ENCODE measurements around the gene IFRD1.
A peak's percentile ranks its signal among the peaks of the same experiment; 100 is the strongest.
"Not testable (repeated sequence)": the region's sequence is repeated elsewhere in the genome, so short reads cannot be mapped to it uniquely, and the experiment has no call there.

IFRD1 gene

GRCh38 chr7:112439476-112439875 is 10.8 kb upstream of the IFRD1 start:
- no peak for DNase-seq (ENCODE audit: low read depth in 1 of 2, low spot score in 1 of 2)

GRCh38 chr7:112442210-112442609 is 8.1 kb upstream of the IFRD1 start:
- DNase-seq (ENCODE audit: low read depth in 1 of 2, low spot score in 1 of 2): no peak

GRCh38 chr7:112444505-112444904 is 5.8 kb upstream of the IFRD1 start:
- DNase-seq (ENCODE audit: low read depth in 1 of 2, low spot score in 1 of 2): no peak

DNA sequence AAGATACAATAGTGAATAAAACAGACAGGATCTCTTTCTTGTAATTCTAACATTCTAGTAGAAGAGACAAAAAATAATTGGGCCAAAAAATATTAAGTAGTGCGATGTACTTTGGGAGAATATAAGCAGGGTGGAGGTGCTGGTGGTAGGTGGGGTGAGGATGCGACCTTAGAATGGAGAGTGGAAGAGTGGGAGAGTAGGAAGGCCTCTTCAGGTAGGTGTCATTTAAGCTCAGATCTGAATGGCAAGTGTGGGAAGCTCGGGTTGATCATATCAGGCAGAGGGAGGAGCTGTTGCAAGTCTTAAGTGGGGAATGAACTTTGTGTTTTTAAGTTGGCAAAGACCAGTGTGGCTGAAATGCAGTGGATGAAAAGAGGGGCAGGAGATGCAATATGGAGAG is 3.8 kb upstream of the IFRD1 start:
- no peak for DNase-seq (ENCODE audit: low read depth in 1 of 2, low spot score in 1 of 2)

DNA sequence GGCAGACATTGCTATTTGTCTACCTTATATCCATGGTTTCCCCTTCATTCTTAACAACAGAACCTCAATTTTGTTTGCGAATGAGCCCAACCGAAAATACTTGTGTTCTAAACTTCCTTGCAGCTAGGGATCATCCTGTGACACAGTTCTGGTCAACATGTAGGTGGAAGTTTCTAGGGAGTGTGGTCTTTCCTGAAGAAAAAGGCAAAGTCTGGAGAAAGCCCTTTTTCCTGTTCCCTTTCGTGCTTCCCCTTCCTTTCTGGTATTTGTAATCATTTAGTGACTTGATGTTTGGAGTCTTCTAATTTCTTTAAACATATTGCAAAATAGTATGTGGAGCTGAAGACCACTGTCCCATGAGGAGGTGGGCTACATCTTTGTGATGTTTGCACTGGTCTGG is 2.9 kb upstream of the IFRD1 start:
- DNase-seq (ENCODE audit: low read depth in 1 of 2, low spot score in 1 of 2): no peak

DNA sequence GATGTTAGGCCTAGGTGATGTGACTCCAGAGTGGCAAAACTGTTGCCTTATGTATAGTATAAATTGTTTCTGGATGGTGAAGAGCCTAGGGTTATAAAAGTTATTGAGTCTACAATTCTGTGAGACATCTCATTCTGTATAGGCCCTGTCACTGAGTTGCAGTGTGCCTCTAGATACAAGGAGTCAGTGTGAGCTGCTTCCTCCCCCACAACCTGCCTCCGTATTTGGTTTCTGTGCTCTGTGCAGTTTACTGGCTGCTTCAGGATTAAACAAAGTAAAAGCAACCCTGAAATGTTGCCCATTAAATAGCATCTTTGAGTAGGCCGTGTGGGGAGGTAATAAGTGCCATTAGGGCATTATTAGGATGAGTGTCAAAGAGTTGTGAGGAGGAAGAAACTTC is 1.9 kb upstream of the IFRD1 start:
- no peak for DNase-seq (ENCODE audit: low read depth in 1 of 2, low spot score in 1 of 2)

DNA sequence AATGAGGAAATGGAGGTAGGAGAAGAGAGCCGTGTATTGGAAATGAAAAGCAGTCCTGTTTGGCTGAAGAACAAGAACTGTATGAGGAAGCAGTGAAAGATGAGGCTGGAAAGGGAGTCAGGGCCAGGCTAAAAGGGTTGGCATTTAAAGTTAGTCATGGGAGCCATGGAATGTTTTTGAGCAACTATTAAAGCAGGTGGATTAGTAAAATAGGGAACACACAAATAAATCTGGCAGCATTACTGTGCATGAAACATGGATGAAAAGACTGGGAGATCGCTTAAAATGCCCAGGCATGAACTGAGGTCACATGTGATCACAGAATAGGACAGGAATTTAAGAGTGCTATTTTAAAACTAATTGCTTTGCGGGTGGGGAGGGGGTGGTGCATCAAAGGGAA is 1.4 kb upstream of the IFRD1 start:
- no peak for DNase-seq (ENCODE audit: low read depth in 1 of 2, low spot score in 1 of 2)

- peak in 1 of 2 donors; percentile 58 for DNase-seq (ENCODE audit: low read depth in 1 of 2, low spot score in 1 of 2)
These were observed 907 bp upstream of the IFRD1 start for GRCh38 chr7:112449353-112449752.

DNA sequence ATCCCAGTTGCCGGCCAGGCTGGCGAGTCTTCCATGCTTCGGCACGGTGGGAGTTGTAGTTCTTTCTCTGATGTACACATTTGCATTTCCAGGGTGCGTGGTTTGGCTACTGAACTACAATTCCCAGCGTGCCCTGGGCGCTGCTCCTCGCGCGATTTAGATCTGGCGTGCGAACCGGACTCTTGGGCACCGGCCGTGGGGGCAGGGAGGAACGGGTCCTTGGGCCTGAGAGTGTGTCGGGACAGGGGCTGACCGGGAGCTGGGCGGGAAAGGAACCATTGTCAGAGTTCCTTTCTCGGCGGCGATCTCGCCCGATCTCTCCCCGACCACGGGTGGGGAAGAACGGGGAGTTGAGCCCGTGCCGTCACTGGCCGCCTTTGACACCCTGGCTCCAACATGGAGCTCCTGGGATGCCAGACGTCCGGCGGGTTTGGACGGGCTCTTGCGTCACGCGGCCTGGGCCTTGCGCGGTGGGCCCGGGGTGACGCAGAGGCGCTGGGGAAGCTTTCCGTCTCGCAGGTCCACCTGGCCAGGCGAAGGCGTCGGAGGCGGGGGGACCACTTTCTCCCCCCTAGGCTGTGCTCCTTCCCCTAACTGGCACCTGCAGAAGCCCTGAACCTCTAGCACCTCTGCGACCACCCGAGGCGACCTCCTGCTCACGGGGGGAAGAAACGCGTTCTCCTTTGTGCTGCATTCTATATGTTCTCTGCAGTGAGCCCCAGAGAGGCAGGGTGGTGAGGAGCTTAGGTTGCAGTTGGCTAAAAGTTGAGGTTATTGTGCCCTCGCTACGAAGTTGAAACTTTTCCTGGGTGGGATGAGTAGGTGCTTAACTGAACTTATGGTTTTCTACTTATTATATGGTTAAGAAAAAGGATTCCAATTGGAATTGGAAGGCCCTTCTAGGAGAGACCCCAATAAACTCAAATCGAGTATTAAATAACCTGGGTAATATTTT is 824 bp downstream of the IFRD1 start:
- DNase-seq (ENCODE audit: low read depth in 1 of 2, low spot score in 1 of 2): peak; percentile 58 to 85

DNA sequence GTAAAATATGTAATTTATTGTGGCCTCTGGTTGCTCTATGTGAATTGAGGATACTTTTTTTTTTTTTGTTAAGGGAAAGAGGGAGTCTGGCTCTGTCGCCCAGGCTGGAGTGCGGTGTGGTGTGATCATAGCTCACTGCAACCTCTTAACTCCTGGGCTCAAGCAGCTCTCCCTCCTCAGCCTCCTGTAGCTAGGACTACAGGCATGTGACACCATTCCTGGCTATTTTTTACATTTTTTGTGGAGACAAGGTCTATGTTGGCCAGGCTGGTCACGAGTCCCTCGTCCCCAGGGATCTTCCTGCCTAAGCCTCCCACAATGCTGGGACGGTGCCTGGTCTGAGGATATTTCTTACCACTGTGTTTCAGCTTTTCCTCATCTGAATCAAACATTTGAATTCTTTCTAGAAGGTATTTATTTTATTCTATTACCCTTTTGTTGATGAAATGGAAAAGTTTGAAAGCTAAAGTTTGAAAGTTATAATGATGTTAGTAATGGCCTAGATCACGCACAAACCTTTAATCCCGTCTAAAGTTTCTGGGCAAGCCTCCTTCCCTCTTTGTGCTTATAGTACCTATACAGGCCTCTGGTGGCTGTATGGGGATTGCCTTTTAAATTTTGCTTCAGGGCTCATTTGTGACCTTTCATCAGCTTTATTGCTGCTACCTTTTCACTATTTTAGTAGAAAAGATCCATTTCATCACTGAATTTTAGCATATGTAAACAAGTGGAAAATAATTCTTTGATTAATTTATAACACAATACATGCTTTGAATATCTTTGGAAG is 2.0 kb downstream of the IFRD1 start:
- no peak for DNase-seq (ENCODE audit: low read depth in 1 of 2, low spot score in 1 of 2)

DNA sequence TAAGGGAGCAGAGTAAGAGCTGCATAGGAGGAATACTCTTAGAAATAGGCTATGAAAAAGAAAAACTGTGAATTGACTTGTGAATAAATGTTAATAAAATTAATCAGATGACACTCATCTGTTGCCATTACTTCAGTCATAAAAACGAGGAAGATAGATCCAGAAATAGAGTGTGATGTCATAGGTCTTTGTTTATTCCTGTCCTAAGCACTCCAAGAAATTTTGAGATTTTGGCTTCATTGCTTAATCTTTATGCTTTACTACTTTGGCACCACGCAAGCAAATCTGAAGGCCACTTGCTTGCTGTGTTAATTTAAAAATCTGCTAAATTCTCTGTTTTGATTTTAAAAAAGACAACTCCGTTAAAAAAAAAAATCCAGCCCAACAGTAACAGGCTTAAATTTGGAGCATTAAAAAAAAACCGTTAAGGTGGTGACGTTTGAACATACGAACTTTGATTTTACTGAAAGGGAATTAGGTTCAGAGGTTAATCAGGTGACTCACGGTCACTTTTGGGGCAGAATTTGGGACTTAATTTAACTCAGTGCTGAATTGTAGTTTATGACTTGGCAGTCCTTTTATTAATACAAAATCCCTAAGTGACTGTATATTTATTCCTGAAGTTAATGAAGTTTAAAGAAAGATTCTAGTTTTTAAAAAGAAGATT is 3.4 kb downstream of the IFRD1 start:
- DNase-seq (ENCODE audit: low read depth in 1 of 2, low spot score in 1 of 2): no peak

DNA sequence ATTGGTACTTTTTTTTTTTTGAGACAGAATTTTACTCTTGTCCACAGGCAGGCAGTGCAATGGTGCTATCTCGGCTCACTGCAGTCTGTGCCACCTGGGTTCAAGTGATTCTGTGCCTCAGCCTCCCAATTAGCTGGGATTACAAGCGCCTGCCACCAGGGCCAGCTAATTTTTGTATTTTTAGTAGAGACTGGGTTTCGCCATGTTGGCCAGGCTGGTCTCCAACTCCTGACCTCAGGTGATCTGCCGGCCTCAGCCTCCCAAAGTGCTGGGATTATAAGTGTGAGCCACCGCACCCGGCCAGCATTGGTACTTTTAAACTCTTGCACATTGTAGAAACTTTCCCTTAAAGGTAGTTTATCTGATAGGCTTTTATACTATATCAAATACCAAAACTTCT is 3.9 kb downstream of the IFRD1 start:
- not testable (repeated sequence) for DNase-seq (ENCODE audit: low read depth in 1 of 2, low spot score in 1 of 2)

DNA sequence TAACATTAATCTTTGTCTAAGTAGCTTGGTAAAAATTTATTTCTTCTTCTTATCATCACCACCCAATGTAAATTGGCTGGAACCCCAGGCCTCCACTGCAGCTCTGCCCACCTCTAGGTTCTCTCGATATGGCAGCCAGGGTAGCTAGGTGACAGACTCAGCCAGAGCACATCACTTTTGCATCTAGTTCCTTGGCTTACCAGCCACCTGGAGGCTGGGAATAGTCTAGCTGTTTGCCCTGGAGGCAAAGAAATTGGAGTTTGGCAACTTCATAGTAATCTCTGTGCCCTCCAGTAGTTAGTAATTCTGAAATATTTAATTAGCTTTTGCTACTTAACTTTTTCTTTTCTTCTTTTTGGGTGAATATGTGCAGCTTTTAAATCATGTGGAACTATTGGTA is 9.4 kb downstream of the IFRD1 start:
- no peak for DNase-seq (ENCODE audit: low read depth in 1 of 2, low spot score in 1 of 2)

- DNase-seq (ENCODE audit: low read depth in 1 of 2, low spot score in 1 of 2): no peak
These were observed 12.0 kb downstream of the IFRD1 start for GRCh38 chr7:112462236-112462635.

- no peak for DNase-seq (ENCODE audit: low read depth in 1 of 2, low spot score in 1 of 2)
These were observed 17.6 kb downstream of the IFRD1 start for GRCh38 chr7:112467867-112468266.

DNA sequence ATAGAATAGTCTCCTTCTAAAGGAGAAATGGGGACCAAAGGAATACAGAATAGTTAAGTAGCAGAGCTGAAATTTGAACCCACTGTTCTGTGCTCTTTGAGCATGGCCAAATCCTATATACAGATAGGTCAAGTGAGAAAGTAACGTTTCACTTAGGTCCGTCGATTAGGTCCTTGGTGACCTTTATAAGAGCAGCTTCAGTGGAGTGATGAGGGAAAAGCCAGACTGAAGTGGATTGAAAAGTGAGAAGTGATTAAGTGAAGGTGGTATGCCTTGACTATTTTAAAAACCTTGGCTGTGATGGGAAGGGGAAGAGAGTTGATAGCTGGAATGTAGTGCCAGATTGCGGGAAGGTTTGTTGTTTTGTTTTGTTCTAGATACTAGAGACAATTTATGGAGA is 19.9 kb downstream of the IFRD1 start:
- no peak for DNase-seq (ENCODE audit: low read depth in 1 of 2, low spot score in 1 of 2)

DNA sequence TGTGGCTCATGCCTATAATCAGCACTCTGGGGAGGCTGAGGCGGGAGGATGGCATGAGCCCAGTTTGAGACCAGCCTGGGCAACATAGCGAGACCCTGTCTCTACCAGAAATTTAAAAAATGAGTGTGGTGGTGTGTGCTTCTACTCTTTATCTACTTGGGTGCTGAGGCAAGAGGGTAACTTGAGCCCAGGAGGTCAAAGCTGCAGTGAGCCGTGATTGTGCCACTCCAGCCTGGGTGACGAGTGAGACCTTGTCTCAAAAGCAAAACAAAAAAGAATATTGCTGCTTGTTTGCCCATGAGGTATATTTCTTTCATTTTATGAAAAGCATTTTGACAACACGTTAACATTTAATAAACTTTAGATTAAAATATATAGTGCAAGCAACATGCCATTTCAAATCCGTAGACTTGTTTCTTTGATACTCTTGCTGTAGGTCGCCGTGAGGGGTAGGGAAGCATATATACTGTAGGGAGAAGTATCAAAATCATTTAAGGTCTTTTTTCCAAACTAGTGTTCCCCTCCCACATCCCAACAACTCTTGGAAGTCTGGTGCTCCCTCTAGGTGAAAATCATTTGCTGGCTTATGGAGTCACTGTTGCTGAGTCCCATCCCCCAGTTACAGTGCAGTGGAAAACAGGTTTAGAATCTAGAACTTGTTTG is 26.3 kb downstream of the IFRD1 start:
- no peak for DNase-seq (ENCODE audit: low read depth in 1 of 2, low spot score in 1 of 2)

GRCh38 chr7:112481121-112481736 is 31.0 kb downstream of the IFRD1 start:
- no peak for DNase-seq (ENCODE audit: low read depth in 1 of 2, low spot score in 1 of 2)

DNA sequence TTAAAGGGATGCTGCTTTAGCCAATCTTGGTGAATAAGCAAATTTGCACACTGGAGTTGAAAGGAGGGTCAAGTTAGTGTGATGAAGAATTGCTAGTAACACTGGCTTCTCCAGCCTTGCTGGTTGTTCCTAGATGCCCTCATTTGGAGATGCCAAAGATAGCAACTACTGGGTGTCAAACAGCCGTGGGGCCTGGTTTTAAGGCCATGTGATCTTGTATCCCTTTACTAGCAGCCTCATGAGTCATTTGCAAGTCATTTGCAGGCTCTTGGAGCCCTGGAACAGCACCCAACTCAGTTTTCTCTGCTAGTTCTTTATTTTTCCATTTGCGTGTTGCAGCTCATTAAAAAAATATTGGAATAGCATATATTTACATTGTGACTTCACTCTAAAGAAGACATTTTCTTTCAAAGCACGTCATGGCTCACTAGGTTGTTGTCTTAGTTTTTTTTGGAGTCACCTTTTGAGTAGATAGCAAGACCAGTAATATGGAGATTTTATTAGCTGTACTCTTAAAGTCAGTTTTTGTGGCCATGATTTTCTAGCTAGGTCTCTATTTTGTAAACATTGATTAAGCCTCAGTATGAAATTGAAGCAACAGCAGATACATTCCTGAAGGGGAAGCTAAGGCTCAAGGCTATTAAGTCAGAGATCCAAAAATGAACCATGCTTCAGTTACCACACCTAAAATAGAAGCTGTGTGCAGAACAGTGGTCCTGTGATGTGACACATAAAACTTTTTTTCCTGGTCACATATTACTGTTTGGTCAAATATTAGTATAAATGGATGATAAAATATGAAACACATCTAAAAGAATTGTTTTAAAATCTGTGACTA is 31.8 kb downstream of the IFRD1 start:
- no peak for DNase-seq (ENCODE audit: low read depth in 1 of 2, low spot score in 1 of 2)

DNA sequence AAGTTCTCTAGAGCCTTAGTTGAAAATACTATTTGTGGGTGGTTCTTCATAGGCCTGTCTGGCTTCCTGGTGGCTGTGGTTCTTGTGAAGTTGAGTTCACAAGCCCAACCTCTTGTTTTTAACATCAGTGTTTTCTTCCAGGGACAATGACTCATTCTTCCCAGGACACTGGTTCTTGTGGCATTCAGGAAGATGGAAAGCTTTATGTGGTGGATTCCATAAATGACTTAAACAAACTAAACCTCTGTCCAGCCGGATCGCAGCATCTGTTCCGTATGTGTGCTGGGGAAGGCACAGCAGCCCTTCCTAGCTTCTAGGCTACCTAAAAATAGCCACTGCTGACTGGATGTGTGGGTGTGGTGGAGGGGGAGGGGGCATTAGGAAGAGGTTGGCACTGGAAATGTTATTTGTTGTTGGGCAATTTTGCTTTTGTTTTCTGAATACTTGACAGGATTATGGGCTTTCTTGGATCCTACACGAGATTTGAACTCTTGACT is 34.5 kb downstream of the IFRD1 start:
- DNase-seq (ENCODE audit: low read depth in 1 of 2, low spot score in 1 of 2): no peak
